Activated CD8-positive, alpha-beta memory T cell treated with anti-CD3 and anti-CD28 coated beads, Interleukin-2, amount 50 U/mL, for 24 hours (primary cell): ENCODE measurements around the gene SLC9A7.

Experiments
- DNase-seq: peaks from one replicate; pipeline ENCODE4 v3.0.0-alpha.2; 2020; ENCODE audit errors: extremely low read depth

Gene SLC9A7

DNA sequence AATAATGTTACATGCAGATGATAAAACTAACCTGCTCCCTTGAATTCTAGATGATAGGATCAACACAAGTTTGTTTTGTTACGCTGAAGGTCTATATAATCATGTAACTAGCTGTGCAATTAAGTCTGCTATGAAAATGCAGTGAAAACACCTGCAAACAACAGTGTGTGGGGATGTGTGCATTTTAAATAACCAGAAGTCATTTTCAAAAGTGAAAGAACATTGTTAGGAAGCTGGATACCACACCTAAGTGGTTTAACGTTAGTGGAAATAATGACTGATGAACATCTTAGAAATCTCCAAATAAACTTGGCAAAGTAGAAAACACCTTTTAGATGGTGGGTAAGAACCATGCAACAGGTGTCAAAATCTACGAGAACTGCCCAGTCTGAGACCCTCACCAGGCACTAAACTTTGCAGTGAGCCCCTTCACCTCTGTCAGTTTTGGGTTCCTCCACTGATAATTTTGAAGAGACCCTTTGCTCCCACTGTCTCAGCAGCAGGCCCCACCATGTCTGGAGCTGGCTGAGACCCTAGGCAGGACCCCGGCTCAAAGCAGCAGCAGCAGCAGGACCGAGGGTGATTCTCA lies 148.8 kb downstream of the SLC9A7 start:
- DNase-seq = no peak

DNA sequence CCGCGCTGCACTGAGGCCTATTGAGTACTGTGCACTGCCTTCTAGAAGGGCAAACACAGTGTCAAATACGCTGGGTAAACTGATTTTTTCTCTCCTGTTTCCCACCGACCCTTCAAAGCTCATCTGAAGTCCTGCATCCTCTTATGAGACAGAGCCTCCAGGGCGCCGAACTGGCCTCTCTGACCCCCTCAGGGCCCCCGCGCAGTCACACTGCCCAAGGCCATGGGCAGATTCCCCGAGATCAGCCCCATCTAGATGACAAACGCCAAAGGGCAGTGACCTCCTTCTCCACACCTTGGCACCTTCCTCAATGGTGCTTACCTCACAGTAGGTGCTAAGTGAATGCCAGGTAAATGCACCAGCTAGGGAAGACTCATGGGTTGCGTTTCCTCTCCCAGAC lies 151.0 kb downstream of the SLC9A7 start:
- DNase-seq = no peak

DNA sequence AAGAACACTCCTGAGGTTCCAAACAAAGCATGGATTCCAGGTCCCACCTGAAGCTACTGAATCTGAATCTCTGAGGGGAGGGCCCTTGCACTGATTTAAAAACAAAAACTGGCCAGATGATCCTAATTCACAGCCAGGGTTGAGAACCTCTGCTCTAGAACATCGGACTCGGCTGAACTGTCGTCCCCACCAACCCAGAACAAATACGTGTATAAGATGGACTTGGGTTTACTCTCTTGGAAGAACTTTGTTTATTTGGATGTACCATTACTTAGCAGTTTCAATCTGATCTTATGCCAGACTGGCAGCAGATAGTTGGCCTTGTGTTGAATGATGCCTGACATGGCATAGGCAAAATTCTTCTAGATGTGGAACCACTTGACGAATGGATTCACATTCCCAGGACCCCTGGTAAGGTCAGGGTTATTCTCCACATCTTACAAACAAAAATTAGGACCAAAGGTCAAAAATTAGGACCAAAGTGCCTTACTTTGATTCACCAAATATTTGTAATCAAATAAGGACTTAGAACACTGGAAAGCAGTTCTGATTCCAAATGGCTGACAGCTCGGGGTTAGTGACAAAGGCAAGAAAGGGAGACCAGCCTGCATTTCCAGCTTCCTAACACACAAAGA lies 156.3 kb downstream of the SLC9A7 start:
- no peak for DNase-seq

DNA sequence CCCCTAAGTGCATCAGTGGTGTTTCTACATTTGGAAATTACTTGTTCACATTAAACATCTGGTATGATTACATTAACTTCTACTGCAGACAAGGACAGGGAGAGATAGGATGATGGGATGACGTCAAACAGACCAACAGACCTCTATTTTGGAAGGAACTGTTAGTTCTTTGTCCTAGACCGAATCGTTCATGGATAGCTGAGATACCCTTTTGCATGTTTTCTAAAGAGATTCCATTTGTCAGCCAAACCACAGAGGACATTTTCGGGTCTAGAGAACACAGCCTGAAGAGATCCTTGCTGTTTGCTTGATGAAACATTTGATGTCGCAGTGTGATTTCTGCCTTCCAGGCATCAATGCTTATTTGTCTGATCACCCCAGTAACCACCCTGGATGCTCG lies 157.6 kb downstream of the SLC9A7 start:
- DNase-seq = no peak

DNA sequence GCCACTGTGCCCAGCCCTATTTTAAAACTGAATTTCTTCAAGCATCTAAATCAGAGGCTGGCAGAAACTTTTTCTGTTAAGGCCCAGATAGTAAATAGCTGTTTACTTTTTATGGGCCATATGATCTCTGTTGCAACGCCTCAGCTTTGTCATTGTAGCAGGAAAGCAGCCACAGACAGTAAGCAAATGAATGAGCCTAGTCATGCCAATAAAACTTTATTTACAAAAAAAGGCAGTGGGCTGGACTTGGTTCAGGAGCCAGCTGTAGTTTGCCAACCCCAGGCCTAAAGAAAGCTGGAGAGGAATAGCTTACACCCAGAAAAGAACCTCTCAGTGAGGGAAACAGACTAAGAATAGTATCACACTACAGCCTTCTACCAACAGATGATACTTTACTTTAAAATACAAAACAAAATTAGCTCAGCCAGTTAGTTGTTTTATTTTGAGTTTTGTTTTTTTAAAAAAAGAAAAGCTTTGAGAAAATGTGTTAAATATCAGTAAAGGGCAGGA lies 159.8 kb downstream of the SLC9A7 start:
- no peak for DNase-seq

DNA sequence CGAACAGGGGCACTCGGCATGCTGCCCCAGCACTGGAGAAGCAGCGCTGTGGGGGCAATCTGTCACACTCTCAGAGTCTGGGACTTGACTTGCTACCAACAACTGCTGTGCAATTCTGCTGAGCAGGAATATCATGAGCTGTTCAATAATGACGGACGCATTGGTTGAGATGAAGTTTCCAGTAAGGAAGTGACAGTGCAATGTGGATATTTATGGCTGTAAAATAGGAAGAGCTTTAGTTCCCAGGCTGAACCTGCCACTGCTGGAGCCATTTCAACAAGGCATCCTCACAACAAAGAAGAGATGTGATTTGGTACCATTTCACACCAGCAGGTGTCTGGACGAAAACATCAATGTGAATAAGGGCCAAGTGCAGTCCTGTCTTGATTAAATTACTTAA lies 161.1 kb downstream of the SLC9A7 start:
- DNase-seq = no peak

DNA sequence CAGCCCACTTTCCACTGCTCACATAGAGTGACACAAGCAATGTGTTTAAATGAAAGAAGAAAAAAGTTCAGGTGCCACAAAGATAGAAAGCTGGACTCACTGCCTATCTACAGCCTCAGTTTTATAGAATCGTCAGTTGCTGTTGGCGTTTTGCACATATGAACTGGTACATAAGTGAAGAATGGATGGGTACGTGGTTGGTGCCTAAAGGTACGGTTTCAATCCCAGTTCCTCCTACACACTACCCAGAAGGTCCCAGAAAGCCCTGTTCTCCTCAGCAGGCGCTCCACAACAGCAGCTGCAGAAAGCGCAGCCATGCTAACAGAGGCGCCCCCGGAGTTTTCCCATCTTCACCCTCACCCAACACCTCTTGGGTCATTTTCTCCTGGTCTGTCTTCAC lies 161.7 kb downstream of the SLC9A7 start:
- DNase-seq = no peak

DNA sequence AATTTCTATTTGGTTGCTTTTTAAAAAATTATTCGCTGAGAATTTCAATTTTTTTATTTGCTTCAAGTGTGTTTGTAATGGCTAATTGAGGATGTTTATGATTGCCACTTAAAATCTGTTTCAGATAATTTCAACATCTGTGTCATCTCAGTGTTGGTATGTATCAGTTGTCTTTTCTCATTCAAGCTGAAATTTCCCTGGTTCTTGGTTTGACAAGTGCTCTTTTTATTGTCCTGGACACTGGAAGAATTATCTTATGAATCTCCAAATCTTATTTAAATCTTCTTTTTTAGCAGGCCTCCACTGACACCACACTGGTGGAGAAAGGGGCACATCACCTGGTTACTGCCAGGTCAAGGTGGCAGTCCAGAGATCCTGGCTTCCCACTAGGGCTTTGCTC lies 163.8 kb downstream of the SLC9A7 start:
- DNase-seq = no peak

DNA sequence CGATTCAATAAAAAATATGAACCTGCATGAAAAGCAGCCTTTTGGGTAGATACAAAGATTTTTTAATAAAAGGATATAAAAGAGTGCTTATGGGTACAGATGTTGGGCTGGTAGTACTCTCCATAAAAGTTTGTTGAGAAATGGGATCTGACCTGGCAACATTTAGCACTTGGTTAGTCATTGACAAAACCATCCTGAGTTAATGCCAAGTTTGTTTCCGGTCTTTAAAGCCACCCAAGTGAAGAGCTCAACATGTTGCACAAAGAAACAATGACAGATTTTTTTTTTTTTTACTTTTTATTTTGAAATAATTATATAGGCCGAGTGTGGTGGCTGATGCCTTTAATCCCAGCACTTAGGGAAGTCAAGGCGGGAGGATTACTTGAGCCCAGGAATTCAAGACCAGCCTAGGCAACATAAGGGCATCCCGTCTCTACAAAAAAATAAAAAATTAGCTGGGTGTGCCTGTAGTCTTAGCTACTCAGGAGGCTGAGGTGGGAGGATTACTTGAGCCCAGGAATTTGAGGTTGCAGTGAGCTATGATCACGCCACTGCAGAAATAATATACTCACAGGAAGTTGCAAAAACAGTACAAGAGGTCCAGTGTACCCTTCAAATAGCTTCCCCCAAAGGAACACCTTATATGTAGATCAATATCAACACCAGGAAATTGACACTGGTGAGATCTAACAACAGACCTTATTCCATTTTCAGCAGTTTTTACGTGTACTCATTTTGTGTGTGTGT lies 168.8 kb downstream of the SLC9A7 start:
- DNase-seq = no peak

DNA sequence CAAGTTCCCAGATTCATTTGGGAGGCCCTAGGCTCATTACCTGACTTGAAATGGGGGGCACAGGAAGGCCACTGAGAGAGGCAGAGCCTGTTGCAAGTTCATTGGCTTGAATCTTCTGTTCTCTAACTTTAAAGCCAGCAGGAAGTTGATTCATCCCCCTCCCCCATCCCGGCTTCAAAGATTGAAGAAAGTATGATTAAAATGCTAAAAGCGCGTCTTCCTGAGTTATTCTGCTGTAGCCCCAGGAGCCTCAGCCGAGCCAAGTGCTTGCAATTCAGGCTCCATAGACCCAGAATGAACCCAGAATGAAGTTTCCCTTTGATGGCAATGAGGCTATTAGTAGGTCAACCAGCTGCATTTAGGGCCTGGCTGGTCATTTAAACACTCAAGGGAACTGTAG lies 170.7 kb downstream of the SLC9A7 start:
- no peak for DNase-seq

DNA sequence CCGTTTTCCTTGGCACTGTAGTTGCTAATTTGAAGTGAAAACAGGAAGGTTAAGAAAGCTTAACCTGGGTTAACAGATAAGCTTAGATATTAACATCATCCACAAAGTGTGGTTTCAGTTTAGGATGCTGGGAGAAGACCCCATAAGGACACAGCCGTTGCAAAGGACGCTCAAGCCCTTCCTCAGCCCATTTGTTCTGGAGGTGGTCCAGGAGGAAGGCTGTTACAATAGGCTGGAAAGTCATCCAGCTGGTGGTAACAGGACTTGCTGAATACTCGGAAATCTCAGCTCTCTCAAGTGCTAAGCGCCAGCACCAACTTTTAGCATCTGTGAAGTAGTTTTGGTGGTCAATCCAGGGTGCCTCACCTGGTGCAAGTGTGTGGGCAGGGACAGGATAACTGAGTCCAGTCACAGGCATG lies 171.2 kb downstream of the SLC9A7 start:
- DNase-seq = no peak

DNA sequence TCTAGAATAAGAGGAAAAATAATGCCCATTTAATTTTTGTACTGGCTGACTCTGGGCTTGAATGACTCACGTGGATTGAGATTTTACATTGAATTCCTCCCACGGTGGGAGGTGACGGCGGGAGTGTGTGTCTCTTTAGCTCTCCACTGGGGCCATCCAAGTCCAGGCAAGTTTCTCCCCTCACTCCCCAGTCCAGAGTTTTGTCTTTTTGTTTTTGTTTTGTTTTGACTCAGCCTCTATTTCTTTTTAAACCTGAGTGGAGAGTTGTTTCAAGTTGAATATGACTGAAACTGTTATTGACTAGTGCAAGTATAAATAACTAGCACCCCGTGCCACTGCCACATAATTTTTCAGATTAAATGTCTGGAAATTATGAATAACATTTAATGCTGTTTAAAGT lies 171.8 kb downstream of the SLC9A7 start:
- DNase-seq = no peak

DNA sequence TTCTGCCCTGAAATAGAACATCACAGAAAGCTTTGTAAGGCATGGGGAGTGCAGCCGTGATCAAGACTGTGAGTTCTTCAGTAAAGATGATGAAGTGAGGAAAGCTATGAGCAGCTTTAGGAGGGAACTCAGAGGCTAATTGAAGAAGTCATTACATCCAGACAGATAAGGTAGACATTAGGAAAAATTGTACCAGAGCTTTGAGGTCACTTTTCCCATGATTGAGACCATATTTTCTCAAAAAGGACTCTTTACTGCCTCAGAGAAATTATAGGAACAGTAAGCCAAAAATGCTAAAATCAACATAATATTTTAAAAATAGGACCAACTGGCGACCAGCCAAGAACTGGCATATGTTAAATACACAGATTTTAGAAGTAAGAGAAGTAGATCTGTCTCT lies 174.2 kb downstream of the SLC9A7 start:
- DNase-seq = no peak

DNA sequence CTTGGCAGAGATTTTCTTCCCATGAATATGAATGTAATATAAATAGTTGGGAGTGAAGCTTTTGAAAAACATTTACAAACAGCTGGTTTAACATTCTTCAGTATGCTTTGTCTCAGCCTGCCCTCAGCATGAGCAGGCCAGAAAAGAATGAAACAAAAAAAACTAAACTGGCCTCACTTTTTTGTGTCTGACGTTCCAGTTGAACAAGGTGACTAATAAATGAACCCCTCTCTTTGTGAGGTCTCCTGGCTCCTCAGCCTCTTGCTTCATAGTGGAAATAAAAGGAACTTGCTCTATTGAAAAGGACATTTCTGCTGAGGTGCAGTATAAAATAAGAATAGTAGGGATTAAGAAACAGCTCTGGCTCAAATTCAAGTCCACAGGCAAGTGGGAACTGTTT lies 176.0 kb downstream of the SLC9A7 start:
- DNase-seq = no peak

DNA sequence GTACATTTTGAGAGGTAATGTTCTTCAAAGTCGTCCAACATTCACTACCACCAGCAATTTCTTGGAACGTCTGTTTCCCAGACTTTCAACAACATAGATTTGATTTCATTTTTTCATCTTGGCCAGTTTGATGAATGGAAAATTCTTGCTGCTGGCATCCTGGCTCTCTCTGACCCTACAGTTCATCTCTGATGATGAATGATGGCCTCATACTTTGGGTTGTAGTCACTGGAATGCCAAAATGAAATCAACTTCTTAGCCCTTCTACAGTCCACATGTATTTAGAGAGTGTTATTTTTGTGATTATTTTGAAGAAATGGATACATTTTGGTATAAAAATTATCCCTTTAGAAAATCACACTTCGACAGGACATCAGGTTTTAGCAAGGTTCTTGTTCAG lies 176.6 kb downstream of the SLC9A7 start:
- no peak for DNase-seq

DNA sequence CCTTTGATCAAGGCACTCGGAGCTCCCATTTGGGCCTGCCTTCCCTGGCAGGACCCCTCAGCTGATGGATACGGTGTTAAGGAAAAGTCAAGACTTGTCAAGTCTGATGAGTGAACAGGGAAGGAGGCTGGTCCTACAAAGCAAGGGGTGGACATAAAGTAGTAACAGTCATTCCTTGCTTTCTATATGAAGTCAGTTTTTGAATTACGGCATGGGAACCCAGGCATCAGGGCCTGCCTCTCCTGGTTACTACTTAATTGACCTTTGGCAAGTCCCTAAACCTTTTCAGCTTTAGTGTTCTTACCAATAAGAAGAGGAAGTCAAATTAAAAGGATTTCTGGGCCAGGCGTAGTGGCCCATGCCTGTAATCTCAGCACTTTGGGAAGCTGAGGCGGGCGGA lies 178.3 kb downstream of the SLC9A7 start:
- DNase-seq = no peak

DNA sequence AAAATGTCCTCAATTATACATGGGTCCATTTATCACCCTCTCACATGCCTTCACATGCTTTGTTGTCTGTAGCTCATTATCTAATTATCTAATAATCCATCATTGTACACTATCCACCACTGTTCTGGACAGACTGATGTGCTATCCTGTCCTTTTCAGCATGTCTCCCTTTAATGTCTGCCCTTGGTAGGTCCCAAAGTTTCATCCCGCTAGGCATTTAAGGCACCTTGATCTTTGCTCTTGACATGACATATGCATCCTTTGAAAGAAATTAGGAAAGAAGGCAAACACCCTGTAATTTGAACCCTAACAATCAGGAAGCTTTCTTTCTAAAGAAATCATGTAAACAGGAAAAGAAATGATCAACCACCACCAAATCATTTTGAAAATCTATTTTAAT lies 179.7 kb downstream of the SLC9A7 start:
- DNase-seq = no peak

DNA sequence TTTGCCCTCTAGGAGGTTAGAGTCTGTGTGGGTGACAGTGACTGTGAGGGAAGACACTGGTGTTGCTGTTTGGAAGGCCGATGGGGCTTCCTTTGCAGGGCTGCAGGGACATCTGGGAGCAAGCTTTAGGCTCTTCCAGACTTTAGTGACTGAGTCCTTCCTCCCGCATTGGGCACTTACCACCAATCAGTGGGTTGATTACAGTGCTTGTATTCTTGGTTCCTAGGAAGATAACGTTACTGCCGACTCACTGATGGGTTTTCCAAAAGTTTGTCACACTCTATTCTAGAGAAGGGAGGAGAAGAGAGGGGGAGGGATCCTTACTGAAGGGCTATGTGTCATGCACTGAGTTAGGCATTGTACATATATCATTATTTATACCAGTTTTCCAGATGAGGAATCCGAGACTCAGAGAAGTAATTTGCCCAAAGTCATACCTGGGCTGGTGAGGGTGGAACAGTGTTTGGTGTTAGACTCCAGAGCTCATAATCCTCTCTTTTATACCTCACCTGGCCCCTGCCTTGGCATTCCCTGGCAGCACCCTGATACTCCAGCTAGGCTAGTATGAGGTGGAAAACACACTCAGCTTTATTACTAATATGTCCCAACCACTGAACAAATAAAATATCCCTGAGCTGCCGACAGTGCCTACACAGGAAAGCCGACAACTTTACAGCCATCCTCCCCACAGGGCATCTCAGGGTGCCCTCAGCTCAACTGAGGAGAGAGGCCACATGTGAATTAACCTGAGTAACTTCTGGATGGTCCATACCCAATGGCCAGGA lies 181.5 kb downstream of the SLC9A7 start:
- no peak for DNase-seq

DNA sequence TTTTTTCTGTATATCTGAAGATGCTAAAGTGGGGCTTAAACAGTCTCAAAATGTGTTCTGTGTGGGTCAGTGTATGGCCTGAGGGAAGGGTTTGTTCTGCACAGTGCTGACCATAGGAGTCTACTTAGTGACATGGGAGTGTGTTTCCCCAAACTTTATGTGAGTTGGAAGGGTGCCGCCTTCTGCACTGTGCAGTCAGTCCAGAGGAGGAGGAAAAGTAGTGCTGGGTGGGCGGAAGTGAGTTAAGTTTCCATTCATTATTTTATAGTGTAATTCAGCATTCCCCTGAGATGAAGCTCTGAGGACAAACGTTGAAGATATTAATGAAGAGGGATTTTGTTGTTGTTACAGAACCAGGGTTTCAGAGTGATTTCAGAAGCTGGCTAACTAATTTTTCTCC lies 182.5 kb downstream of the SLC9A7 start:
- DNase-seq = no peak

DNA sequence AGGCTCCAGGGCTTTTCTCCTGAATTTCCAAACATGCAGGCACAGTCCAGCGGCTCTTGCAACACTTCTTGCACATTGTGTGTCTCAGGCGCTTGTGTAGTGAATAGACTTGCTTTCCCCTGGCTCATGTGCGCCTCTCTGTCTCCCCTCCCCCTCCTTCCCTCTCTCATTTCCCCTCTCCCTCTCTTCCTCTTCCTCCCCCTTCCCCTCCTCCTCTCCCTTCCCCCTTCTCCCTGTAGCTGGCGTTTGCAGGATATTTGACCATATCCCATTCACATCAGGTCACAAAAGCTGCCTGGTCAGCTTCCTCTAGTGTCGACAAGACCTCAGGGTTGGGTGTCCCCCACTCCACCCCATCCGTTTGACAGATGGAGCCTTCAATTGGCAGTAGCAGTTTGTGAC lies 182.9 kb downstream of the SLC9A7 start:
- DNase-seq = no peak

DNA sequence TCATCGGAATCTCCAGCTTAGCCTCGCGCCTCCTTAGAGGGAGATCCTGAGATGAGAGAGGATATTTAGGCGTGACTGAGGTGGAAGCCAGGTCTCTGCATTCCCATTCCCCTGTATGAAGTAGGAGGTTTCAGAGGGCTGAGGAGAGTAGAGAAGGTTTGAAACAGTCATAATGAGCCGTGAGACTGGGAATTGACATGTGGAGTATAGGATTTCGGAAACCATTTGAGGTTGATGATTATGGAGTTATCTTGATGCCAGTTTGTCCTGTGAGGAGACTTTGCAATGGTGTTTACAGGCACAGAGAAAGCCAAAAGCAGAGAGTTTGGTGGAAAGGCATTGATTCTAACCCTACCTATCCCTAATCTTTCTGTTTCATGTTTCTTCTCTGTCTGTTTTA lies 183.3 kb downstream of the SLC9A7 start:
- DNase-seq = no peak

DNA sequence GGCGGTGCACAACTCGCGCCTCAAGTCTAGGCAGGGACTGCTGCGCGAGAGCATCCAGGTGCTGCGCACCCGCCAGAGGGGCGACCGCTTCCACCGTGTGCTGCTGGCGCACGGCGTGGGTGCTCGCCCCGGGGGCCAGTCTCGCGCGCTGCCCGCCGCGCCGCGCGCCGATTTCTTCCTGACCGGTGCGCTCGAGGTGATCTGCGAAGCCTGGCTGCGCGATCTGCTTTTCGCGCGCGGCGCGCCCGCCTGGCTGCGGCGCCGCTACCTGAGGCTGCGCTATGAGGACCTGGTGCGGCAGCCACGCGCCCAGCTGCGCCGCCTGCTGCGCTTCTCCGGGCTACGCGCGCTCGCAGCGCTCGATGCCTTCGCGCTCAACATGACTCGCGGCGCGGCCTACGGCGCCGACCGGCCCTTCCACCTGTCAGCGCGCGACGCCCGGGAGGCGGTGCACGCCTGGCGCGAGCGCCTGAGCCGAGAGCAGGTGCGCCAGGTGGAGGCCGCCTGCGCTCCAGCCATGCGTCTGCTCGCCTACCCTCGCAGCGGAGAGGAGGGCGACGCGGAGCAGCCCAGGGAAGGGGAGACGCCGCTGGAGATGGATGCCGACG lies 184.0 kb downstream of the SLC9A7 start:
- DNase-seq = no peak
